HCT116 (cell line): ENCODE results near the gene OR10K2.

Source experiments
- EZH2 ChIP-seq: fragments of 200-600 bp; sonication (generic); IDR thresholded peaks from 2 replicates; pipeline ENCODE4 v1.6.1; 2017; ENCODE audit warnings: antibody characterized with exemption, mixed run types
- EZH2phosphoT487 ChIP-seq: fragments of 200-600 bp; IDR thresholded peaks from 2 replicates; pipeline ENCODE4 v1.6.1; 2018; ENCODE audit warnings: antibody characterized with exemption, borderline replicate concordance
- JUND ChIP-seq: IDR thresholded peaks from 2 replicates; pipeline ENCODE4 v1.6.1; 2012
- MAX ChIP-seq: IDR thresholded peaks from 2 replicates; pipeline ENCODE4 v1.6.1; 2012
- POLR2A ChIP-seq: IDR thresholded peaks from 2 replicates; pipeline ENCODE4 v1.7.0; 2011; ENCODE audit warnings: borderline replicate concordance; ENCODE audit not compliant: insufficient read depth, insufficient read length; ENCODE audit errors: extremely low read depth
- POLR2AphosphoS5 ChIP-seq: IDR thresholded peaks from 2 replicates; pipeline ENCODE4 v1.6.1; 2011; ENCODE audit warnings: mild to moderate bottlenecking, low read depth, low read length, moderate library complexity
- RAD21 ChIP-seq: IDR thresholded peaks from 2 replicates; pipeline ENCODE4 v1.6.1; 2012; ENCODE audit warnings: low read depth, mild to moderate bottlenecking
- SP1 ChIP-seq: IDR thresholded peaks from 2 replicates; pipeline ENCODE4 v1.6.1; 2012; ENCODE audit warnings: low read depth
- ZBTB33 ChIP-seq: IDR thresholded peaks from 2 replicates; pipeline ENCODE4 v1.6.1; 2011; ENCODE audit warnings: mild to moderate bottlenecking, low read length, moderate library complexity; ENCODE audit not compliant: insufficient replicate concordance; ENCODE audit errors: extremely low read depth
- TF ChIP-seq, protein P1 (sequence below), 3 experiments: fragments of 200-600 bp in 1 of 3; sonication (generic) in 1 of 3; IDR thresholded peaks in 2 of 3; conservative IDR thresholded peaks in 1 of 3; 2 replicates each; pipeline ENCODE4 v1.5.1; 2012 to 2017; ENCODE audit warnings: low read depth in 2 of 3, low read length in 2 of 3, antibody characterized with exemption in 1 of 3, borderline replicate concordance in 1 of 3, control low read depth in 1 of 3, mild to moderate bottlenecking in 1 of 3, mixed read lengths in 1 of 3, mixed run types in 1 of 3, moderate library complexity in 1 of 3; ENCODE audit not compliant: insufficient read depth in 1 of 3

DNA sequence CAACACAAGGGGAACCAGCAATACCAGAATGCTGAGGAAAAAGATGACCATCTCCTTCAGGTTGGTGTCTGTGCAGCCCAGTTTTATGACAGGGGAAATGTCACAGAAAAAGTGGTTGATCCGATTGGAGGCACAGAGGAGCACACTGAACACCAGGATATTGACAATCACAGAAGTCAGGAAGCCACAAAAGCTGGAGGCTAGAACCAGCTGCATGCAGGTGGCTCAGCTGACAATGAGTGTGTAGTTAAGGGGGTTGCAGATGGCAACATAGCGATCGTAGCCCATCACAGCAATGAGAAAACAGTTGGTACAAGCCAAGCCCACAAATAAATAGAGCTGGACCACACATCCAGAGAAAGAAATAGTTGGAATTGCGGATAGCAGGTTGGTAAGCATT, 19.3 kb upstream of the OR10K2 start:
- TF ChIP-seq, protein P1, sequence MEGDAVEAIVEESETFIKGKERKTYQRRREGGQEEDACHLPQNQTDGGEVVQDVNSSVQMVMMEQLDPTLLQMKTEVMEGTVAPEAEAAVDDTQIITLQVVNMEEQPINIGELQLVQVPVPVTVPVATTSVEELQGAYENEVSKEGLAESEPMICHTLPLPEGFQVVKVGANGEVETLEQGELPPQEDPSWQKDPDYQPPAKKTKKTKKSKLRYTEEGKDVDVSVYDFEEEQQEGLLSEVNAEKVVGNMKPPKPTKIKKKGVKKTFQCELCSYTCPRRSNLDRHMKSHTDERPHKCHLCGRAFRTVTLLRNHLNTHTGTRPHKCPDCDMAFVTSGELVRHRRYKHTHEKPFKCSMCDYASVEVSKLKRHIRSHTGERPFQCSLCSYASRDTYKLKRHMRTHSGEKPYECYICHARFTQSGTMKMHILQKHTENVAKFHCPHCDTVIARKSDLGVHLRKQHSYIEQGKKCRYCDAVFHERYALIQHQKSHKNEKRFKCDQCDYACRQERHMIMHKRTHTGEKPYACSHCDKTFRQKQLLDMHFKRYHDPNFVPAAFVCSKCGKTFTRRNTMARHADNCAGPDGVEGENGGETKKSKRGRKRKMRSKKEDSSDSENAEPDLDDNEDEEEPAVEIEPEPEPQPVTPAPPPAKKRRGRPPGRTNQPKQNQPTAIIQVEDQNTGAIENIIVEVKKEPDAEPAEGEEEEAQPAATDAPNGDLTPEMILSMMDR (IDR thresholded peaks at IDR 0.05 in 2 of 3, conservative IDR thresholded peaks at IDR 0.05 in 1 of 3; ENCODE audit: borderline replicate concordance in 1 of 3, insufficient read depth in 1 of 3, low read depth in 2 of 3, low read length in 2 of 3) = no peak
- TF ChIP-seq EZH2 = no peak
- no peak for TF ChIP-seq SP1
- TF ChIP-seq JUND = no peak
- no peak for TF ChIP-seq MAX
- no peak for TF ChIP-seq POLR2AphosphoS5
- TF ChIP-seq POLR2A = no peak
- TF ChIP-seq ZBTB33 = no peak
- no peak for TF ChIP-seq RAD21
- TF ChIP-seq EZH2phosphoT487 = no peak
